ENCODE results near the gene CCDC198.

CCDC198 gene
- 0 to 0.09 reads per million in 2 donors for total RNA-seq

GRCh38 chr14:57493467-57494181, at the start of gene CCDC198:
TSS of gene CCDC198 (minus strand) at chr14:57493857. CDS start at chr14:57493715, 142 bp downstream.
- no peak for DNase-seq

- DNase-seq, result no peak
Measured at GRCh38 chr14:57533214-57533613, 39.6 kb upstream of the CCDC198 start.

- no peak for DNase-seq
Measured at GRCh38 chr14:57530571-57530970, 36.9 kb upstream of the CCDC198 start.

- DNase-seq, result no peak
Measured at GRCh38 chr14:57526942-57527341, 33.3 kb upstream of the CCDC198 start.

GRCh38 chr14:57519043-57519442, 25.4 kb upstream of the CCDC198 start:
- no peak for DNase-seq

GRCh38 chr14:57512220-57512619, 18.6 kb upstream of the CCDC198 start:
- no peak for DNase-seq

- no peak for DNase-seq
Measured at GRCh38 chr14:57508756-57509155, 15.1 kb upstream of the CCDC198 start.

- DNase-seq, result no peak
Measured at GRCh38 chr14:57502586-57503254, 9.1 kb upstream of the CCDC198 start.

- DNase-seq, result no peak
Measured at GRCh38 chr14:57501039-57501557, 7.4 kb upstream of the CCDC198 start.

GRCh38 chr14:57498659-57499058, 5.0 kb upstream of the CCDC198 start:
- no peak for DNase-seq

- no peak for DNase-seq
Measured at GRCh38 chr14:57498035-57498434, 4.4 kb upstream of the CCDC198 start.

- no peak for DNase-seq
Measured at GRCh38 chr14:57495416-57495815, 1.8 kb upstream of the CCDC198 start.

GRCh38 chr14:57492859-57493258, 798 bp downstream of the CCDC198 start:
- DNase-seq, result no peak

- DNase-seq, result no peak
Measured at GRCh38 chr14:57491640-57492039, 2.0 kb downstream of the CCDC198 start.

- no peak for DNase-seq
Measured at GRCh38 chr14:57487771-57488170, 5.9 kb downstream of the CCDC198 start.

- DNase-seq, result no peak
Measured at GRCh38 chr14:57486767-57487379, 6.8 kb downstream of the CCDC198 start.

GRCh38 chr14:57485635-57486034, 8.0 kb downstream of the CCDC198 start:
- no peak for DNase-seq

GRCh38 chr14:57482120-57482519, 11.5 kb downstream of the CCDC198 start:
- DNase-seq, result no peak

- DNase-seq, result no peak
Measured at GRCh38 chr14:57480051-57480450, 13.6 kb downstream of the CCDC198 start.

- no peak for DNase-seq
Measured at GRCh38 chr14:57479197-57479596, 14.5 kb downstream of the CCDC198 start.

- no peak for DNase-seq
Measured at GRCh38 chr14:57478050-57478449, 15.6 kb downstream of the CCDC198 start.

GRCh38 chr14:57470909-57471308, 22.7 kb downstream of the CCDC198 start:
- no peak for DNase-seq

GRCh38 chr14:57464008-57464730, 29.5 kb downstream of the CCDC198 start:
- DNase-seq, result no peak
